ENCODE measurements around the gene OR8D1.

Gene OR8D1

GRCh38 chr11:124313849-124314248, at the start of gene OR8D1:
Gene OR8D1 (minus strand): TSS chr11:124313949. CDS start chr11:124310766, 3,183 bp downstream.
- DNase-seq (ENCODE audit: low read depth in 2 of 2), result no peak

GRCh38 chr11:124359566-124359965, 45.8 kb upstream of the OR8D1 start:
- DNase-seq (ENCODE audit: low read depth in 2 of 2), result no peak

DNA sequence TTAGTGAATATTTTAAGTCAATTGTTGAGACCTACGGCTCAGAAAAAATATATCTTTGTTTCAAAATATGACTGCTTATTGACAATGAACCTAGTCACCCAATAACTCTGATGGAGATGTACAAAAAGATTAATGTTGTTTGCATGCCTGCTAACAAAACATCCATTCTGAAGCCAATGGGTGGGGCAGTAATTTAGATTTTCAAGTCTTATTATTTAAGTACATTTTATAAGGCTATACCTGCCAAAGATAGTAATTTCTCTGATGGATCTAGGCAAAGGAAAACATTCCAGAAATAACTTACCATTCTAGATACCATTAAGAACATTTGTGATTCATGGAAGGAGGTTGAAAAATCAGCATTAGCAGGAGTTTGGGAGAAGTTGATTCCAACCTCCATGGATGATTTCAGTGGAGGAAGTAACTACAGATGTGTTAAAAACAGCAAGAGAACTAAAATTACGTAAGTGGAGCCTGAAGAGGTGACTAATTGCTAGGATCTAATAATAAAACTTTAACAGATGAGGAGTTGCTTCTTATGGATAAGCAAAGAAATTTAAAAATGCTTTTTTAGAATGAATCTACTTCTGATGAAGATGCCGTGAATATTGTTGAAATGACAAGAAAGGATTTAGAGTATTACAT, 32.7 kb upstream of the OR8D1 start:
- DNase-seq (ENCODE audit: low read depth in 2 of 2), result no peak

DNA sequence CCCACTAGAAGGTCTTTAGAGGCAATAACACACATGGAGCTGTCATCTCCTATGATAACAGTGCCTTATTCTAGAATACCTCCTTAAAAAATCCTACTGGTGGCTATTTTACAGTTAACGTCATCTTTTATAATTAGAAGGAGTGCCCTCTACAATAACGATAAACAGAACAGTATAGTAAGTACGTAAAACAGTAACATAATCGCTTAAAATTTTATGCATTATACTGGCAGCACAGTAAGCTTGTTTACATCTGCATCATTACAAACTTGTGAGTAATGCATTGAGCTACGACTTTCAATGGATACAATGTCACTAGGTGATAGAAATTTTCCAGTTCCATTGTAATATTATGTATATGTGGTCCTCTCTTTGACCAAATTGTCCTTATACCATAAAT, 30.6 kb upstream of the OR8D1 start:
- no peak for DNase-seq (ENCODE audit: low read depth in 2 of 2)

DNA sequence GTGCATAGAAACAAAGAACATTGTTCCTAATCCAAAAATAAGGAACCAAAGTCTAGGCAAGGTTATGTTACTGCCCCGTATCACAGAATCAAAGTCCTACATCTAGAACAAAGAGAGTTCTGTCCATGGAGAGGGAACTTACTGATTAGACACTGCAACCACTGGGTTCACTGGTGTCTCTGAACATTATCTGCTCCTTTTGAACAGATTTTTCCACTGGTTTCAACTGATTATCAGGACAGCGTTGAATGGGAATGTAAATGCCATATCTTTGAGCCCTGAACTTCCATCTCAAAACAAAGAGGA, 26.3 kb upstream of the OR8D1 start:
- no peak for DNase-seq (ENCODE audit: low read depth in 2 of 2)

DNA sequence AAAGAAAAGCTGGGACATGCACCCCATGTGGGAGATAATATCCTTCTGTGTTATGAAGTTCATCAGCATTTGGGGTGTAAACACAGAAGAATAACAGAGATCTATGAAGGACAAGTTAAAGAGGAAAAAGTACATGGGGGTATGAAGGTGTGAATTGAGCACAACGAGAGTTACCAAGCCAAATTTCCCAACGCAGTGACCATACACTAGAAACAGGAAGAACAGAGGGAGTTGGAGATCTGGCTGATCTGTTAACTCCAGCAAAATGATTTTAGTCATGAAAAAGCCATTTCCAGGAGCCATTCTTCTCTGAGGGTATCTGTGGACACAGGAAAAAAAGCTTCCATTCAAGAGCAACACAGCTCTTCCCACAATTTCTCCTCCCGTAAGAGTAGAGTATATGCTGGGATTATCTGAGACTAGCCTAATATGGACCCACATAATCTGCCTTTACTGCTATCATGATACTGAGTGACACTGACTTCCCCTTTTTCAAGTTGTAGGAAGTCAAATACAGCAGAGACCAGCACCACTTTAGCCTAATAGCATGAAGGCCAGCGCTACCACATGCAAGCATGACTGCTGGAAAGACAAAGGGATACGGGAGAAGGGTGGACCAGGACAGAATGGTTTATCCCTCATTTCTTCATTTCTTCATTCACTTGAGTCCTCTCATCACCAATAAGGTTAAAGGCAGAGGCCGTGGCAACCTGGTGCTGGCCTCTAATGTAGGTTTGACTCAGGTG, 25.8 kb upstream of the OR8D1 start:
- no peak for DNase-seq (ENCODE audit: low read depth in 2 of 2)

GRCh38 chr11:124331873-124332272, 18.1 kb upstream of the OR8D1 start:
- DNase-seq (ENCODE audit: low read depth in 2 of 2), result no peak

DNA sequence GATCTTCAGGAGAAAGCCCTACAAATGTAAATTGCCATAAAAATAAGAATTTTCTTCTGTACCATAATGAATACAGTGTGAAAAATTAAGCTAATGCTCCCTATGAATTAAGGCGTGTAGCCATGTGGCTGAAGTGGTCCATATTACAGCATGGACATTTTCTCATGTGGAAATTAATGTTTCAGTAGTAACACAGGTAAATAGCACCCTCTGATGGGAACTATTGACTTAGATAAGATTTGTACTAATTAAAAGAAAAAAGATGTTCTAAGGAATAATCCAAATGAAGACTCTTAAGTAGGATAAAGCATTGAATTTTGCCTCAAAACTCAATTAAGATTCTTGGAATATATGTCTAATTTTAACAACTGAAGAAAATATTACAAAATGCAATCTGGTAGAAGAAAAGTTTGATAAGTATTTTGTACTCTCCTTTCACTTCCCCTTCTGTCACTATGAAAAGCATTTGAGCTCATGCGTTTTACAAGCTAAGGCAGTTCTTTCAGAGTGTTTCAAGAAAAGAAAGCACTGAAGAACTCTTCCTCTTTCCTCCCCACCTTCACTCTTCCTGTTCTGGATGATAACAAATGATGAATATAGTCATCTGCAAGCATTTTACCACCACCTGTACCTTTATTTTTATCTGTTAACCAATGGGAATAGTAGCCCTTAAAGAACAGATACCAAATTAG, 16.2 kb upstream of the OR8D1 start:
- no peak for DNase-seq (ENCODE audit: low read depth in 2 of 2)

DNA sequence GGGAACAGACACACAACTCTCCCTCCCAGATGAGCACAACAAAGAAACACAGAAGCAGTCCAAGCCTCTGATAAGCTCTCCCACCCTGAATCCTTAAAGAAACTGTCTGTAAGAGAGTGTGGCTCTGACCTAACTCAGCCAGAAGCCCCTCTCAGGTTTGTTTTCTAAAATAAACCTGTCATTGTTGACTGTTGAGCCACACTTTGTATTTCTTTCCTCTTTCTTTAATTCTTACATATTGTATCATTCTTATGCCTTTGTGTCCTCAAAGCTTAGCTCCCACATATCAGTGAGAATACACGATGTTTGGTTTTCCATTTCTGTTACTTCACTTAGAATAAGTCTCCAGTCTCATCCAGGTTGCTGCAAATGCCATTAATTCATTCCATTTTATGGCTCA, 14.0 kb upstream of the OR8D1 start:
- DNase-seq (ENCODE audit: low read depth in 2 of 2), result no peak

DNA sequence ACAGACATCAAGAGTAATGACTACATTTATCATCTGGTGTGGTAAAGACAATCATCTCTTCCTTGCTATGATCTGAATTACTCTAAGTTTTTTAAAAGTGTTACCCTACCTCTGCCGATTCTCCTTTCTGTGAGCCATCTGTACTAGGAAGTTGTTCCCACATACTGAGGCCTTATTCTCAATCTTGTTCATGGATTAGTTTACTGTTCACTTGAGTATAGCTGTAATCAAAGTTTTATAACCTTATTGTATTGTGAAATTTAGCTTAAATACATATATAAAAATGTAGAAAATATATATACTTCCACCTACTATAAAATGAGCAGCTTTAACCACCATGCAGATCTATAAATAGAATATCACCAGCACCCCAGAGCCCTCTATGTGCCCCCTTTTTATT, 8.6 kb upstream of the OR8D1 start:
- no peak for DNase-seq (ENCODE audit: low read depth in 2 of 2)

DNA sequence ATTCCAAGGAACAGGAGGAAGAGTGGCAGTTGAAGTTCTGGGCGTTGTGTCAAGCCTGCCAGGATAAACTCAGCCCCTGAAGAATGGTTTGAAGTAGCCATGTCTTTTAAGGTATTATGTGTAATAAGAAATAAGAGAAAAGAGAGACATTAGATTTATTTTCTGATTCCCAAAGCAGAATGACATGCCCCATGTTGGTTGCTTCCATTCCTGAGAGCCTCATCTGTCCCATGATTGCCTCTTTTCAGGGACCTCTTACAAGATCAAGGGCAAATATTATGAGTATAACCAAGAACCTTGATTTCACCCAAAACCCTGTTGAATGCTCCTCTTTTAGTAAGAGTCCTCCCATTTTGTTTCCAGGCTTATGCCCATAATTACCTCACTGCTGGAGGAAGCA, 6.3 kb upstream of the OR8D1 start, which contains the start of gene OR8D2:
Gene OR8D2, minus strand, starts transcription at position 101 of the 400 bp plus-strand sequence. Its CDS starts 0 bp downstream, at position 101.
- no peak for DNase-seq (ENCODE audit: low read depth in 2 of 2)

DNA sequence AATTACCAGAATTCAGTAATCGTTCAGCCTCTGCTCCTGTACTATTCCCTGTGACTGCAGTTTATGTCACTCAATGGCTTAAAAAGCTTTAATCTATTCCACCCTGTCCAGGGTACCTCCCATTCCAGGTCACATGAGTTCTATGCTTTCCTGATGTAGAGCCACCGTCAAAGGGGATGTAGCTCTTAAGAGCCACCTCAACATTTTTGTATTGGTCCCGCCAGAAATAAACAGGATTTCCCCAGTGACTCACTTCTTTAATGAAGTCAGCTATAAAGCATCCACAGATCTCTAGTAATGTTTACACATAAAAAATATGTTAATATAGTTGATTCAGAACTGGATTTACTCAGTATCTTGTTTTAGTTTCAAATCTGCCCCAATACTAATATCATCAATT, 1.3 kb upstream of the OR8D1 start:
- DNase-seq (ENCODE audit: low read depth in 2 of 2), result no peak

DNA sequence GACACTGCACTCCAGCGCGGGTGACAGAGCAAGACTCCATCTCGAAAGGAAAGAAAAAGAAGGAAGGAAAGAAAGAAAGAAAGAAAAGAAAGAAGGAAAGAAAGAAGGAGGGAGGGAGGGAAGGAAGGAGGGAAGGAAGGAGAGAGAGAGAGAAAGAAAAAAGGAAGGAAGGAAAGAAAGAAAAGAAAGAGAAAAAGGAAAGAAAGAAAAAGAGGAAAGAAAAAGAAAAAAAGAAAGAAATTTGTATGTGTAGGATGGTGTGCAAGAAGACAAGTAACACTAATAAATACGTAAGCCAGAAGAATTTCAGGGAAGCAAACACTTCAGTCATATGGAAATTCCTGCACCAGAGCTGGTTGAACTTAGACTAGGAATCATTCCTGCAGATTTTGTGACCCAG, 618 bp downstream of the OR8D1 start:
- DNase-seq (ENCODE audit: low read depth in 2 of 2), result no peak

- no peak for DNase-seq (ENCODE audit: low read depth in 2 of 2)
These were observed 2.1 kb downstream of the OR8D1 start for GRCh38 chr11:124311670-124312069.

DNA sequence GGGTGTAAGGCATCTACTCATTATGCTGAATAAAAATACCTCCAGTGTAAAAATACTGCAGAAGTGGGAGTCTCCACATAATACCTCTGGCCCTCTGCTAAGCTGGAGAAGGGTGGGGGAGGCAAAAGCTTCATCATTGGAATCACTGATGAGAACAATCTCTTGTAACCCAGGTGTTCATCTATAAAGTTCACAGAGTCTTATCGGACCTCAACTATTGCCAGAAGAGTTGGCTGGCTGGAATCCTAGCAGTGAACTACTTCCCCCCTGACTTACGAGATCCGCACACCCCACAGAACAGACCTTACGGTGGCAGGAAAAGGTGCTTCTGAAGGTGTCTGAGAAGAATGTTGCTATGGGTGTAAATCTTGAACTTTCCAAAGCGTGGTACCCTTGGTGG, 2.5 kb downstream of the OR8D1 start:
- no peak for DNase-seq (ENCODE audit: low read depth in 2 of 2)

GRCh38 chr11:124310721-124311120, 3.0 kb downstream of the OR8D1 start:
- no peak for DNase-seq (ENCODE audit: low read depth in 2 of 2)

- DNase-seq (ENCODE audit: low read depth in 2 of 2), result no peak
These were observed 6.7 kb downstream of the OR8D1 start for GRCh38 chr11:124307093-124307492.

GRCh38 chr11:124302347-124303125, 11.2 kb downstream of the OR8D1 start:
- DNase-seq (ENCODE audit: low read depth in 2 of 2), result no peak

- no peak for DNase-seq (ENCODE audit: low read depth in 2 of 2)
These were observed 12.2 kb downstream of the OR8D1 start for GRCh38 chr11:124301548-124301947.

DNA sequence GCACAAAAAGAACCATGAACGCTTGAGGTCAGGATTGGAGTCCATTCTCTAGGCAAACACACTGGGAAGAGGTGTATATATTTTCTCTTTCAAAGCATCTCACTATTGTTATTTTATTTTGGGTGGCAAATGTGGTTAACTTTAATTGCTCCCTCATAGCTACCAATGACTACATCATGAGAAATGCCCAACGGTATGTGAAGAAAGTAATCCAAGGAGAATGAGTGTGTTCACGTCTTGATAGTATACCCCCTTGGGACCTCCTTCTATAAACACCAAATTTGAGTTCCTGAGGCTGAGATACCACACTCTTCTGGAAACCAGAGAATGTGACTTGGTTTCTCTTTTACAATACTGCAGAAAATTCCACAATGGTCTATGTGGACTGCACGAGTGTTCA, 15.8 kb downstream of the OR8D1 start:
- no peak for DNase-seq (ENCODE audit: low read depth in 2 of 2)

- no peak for DNase-seq (ENCODE audit: low read depth in 2 of 2)
These were observed 17.7 kb downstream of the OR8D1 start for GRCh38 chr11:124296016-124296415.

- no peak for DNase-seq (ENCODE audit: low read depth in 2 of 2)
These were observed 19.1 kb downstream of the OR8D1 start for GRCh38 chr11:124294687-124295086.

Measured in stimulated activated CD8-positive, alpha-beta memory T cell treated with anti-CD3 and anti-CD28 coated beads, Interleukin-7, amount 100 ng/mL, for 1 hour (primary cell).